Bronchial epithelial cell (primary cell): ENCODE measurements around the gene CPNE4. TPM values are rescaled to one million over a fixed set of nuclear protein-coding genes. Genes with fewer than 3 reads are reported as not detected.

Experiments
- DNase-seq: peaks from one replicate; pipeline ENCODE4 v3.0.0-alpha.2; 2010; ENCODE audit warnings: low read depth
- FAIRE-seq: peaks from 2 replicates; lab custom pipeline; 2011; peaks lifted over from hg19 to GRCh38; lab: Jason Lieb, UNC
- H3K27me3 ChIP-seq: 2 replicates; pipeline ENCODE4 v1.5.1; 2011; ENCODE audit warnings: low read length; ENCODE audit not compliant: control insufficient read depth, insufficient read depth
- H3K36me3 ChIP-seq: 2 replicates; pipeline ENCODE4 v1.5.1; 2011; ENCODE audit warnings: low read length; ENCODE audit not compliant: control insufficient read depth, insufficient read depth
- H3K4me3 ChIP-seq: 2 replicates; pipeline ENCODE4 v1.5.1; 2011; ENCODE audit warnings: mild to moderate bottlenecking, low read depth, low read length, control low read depth
- CTCF ChIP-seq: IDR thresholded peaks from 2 replicates; pipeline ENCODE4 v1.5.1; 2011; ENCODE audit warnings: mild to moderate bottlenecking, moderate library complexity, low read length, control low read depth, inconsistent platforms; ENCODE audit not compliant: insufficient read depth, severe bottlenecking
- total RNA-seq: library from RNA; depleted of rRNA; stranded (reverse); fragments of >200 nt; gene quantifications from 2 replicates; pipeline ENCODE4 v1.2.1, GENCODE V29; 2014

Gene CPNE4
- total RNA-seq, 1 donor from 2014 or later: under 0.01 TPM

GRCh38 chr3:131847966-131848510, 186.8 kb downstream of the CPNE4 start:
- DNase-seq (no peak), FAIRE-seq (no peak)
- Histone ChIP-seq H3K4me3 (no peak overlapping the region), H3K27me3 (no peaks in the 10 kb centered on the region), H3K36me3 (no peaks in the 10 kb centered on the region)
- TF ChIP-seq CTCF: no peak

- no peaks in the 10 kb centered on the region for H3K27me3 ChIP-seq
- H3K36me3 ChIP-seq: no peaks in the 10 kb centered on the region
- TF ChIP-seq CTCF: no peak
- no peak overlapping the region for H3K4me3 ChIP-seq
- DNase-seq (no peak), FAIRE-seq (no peak)
Measured at GRCh38 chr3:131846296-131846924, 188.4 kb downstream of the CPNE4 start.

GRCh38 chr3:131843174-131843573, 191.6 kb downstream of the CPNE4 start:
- no peaks in the 10 kb centered on the region for H3K36me3 ChIP-seq
- no peaks in the 10 kb centered on the region for H3K27me3 ChIP-seq
- FAIRE-seq (no peak), DNase-seq (no peak)
- no peak for TF ChIP-seq CTCF
- H3K4me3 ChIP-seq: no peak overlapping the region

GRCh38 chr3:131840156-131840797, 194.5 kb downstream of the CPNE4 start:
- H3K27me3 ChIP-seq: no peaks in the 10 kb centered on the region
- no peak for TF ChIP-seq CTCF
- FAIRE-seq: no peak
- H3K36me3 ChIP-seq: no peaks in the 10 kb centered on the region
- DNase-seq: peak; percentile 18
- no peak overlapping the region for H3K4me3 ChIP-seq

- H3K36me3 ChIP-seq: no peaks in the 10 kb centered on the region
- DNase-seq (no peak), FAIRE-seq (no peak)
- H3K4me3 ChIP-seq: no peak overlapping the region
- no peaks in the 10 kb centered on the region for H3K27me3 ChIP-seq
- no peak for TF ChIP-seq CTCF
Measured at GRCh38 chr3:131835906-131836305, 198.9 kb downstream of the CPNE4 start.
